Naive B cell (primary cell): ENCODE data around the gene LARP7. TPM values are rescaled to one million over a fixed set of nuclear protein-coding genes. Genes with fewer than 3 reads are reported as not detected.

Experiments
- polyA plus RNA-seq, 6 donors: library from polyadenylated mRNA; unstranded; fragments of 300-500 nt; fragmentation: Illumina TruSeq; gene quantifications; one replicate each; pipeline ENCODE4 v1.2.3, GENCODE V29; 2021; ENCODE audit warnings: low read depth in 6 of 6

The LARP7 gene
- polyA plus RNA-seq, 6 donors from 2014 or later, result 25.0 to 50.1 (median 45.0) TPM

Other genes starting within 250 kb of the LARP7 start
- gene NEUROG2, start 121.0 kb upstream of the LARP7 start, polyA plus RNA-seq, result not detected
- 1 to 10 TPM; 2.0 to 4.5 (median 4.1) TPM for gene ZGRF1, start 234 bp upstream of the LARP7 start, polyA plus RNA-seq